Suprapubic skin (tissue), 4 donors: ENCODE results near the gene TRIM2. TPM values are rescaled to one million over a fixed set of nuclear protein-coding genes. Genes with fewer than 3 reads are reported as not detected.

Experiments used
- DNase-seq, 2 donors: peaks; one replicate each; pipeline ENCODE4 v3.0.0-alpha.2; 2019; ENCODE audit warnings: low spot score in 2 of 2
- H3K27ac ChIP-seq: fragments of 200-600 bp; sonication (generic); one replicate; pipeline ENCODE4 v1.5.1; 2019
- H3K27me3 ChIP-seq: fragments of 200-600 bp; sonication (generic); one replicate; pipeline ENCODE4 v1.5.1; 2019
- H3K36me3 ChIP-seq: fragments of 200-600 bp; sonication (generic); one replicate; pipeline ENCODE4 v1.5.1; 2019
- H3K4me1 ChIP-seq: fragments of 200-600 bp; sonication (generic); one replicate; pipeline ENCODE4 v1.5.1; 2019
- H3K4me3 ChIP-seq: fragments of 200-600 bp; sonication (generic); one replicate; pipeline ENCODE4 v1.5.1; 2019; ENCODE audit warnings: mild to moderate bottlenecking
- H3K9me3 ChIP-seq: fragments of 200-600 bp; sonication (generic); one replicate; pipeline ENCODE4 v1.5.1; 2019
- EP300 ChIP-seq: sonication (generic); formaldehyde crosslinking; IDR thresholded peaks from one replicate; pipeline ENCODE4 v1.6.1; 2017; ENCODE audit warnings: antibody characterized with exemption
- POLR2A ChIP-seq, 2 donors: fragments of 450-650 bp; IDR thresholded peaks; one replicate each; pipeline ENCODE4 v1.6.1; 2017; ENCODE audit warnings: antibody characterized with exemption in 2 of 2, mild to moderate bottlenecking in 2 of 2, moderate library complexity in 2 of 2
- POLR2AphosphoS5 ChIP-seq, 3 donors: sonication (generic); formaldehyde crosslinking; IDR thresholded peaks; one replicate each; pipeline ENCODE4 v1.6.1; 2017; ENCODE audit warnings: antibody characterized with exemption in 3 of 3
- WGBS: methylation state at CpG from one replicate; pipeline ENCODE4 v1.1.5; 2018; 5-methylcytosine and 5-hydroxymethylcytosine counted together
- total RNA-seq, 4 donors: library from RNA; depleted of rRNA; stranded (reverse); fragments of >200 nt; gene quantifications; one replicate each; pipeline ENCODE4 v1.1.0, GENCODE V29; 2016
- TF ChIP-seq, protein P1 (sequence below), 2 donors: fragments of 200-600 bp in 1 of 2; fragments of 450-650 bp in 1 of 2; sonication (generic) in 1 of 2; IDR thresholded peaks; one replicate each; pipeline ENCODE4 v1.5.1; 2016 to 2019; ENCODE audit warnings: antibody characterized with exemption in 2 of 2, mild to moderate bottlenecking in 1 of 2, moderate library complexity in 1 of 2

TRIM2 gene
- total RNA-seq, 4 donors from 2014 or later: 17.3 to 45.1 (median 37.5) TPM

DNA sequence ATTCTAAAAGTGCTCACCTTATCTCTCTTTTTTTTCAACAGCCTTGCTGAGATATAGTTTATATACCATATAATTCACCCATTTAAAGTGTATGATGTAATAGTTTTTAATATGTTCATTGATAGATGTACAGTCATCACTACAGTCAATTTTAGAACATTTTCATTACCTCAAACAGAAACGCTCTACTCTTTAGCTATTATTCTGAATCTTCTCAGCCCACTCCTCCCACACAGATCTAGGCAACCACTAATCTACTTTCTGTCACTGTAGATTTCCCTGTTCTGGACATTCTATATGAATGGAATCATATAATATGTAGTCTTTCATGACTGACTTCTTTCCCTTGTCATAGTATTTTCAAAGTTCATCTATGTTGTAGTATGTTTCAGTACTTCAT is 162.8 kb downstream of the TRIM2 start:
- no peaks in the 10 kb centered on the region for H3K36me3 ChIP-seq
- no peaks in the 10 kb centered on the region for H3K4me1 ChIP-seq
- H3K4me3 ChIP-seq: no peak overlapping the region
- WGBS: 90% methylated on average over 1 of the region's 1 CpG
- TF ChIP-seq, protein P1, sequence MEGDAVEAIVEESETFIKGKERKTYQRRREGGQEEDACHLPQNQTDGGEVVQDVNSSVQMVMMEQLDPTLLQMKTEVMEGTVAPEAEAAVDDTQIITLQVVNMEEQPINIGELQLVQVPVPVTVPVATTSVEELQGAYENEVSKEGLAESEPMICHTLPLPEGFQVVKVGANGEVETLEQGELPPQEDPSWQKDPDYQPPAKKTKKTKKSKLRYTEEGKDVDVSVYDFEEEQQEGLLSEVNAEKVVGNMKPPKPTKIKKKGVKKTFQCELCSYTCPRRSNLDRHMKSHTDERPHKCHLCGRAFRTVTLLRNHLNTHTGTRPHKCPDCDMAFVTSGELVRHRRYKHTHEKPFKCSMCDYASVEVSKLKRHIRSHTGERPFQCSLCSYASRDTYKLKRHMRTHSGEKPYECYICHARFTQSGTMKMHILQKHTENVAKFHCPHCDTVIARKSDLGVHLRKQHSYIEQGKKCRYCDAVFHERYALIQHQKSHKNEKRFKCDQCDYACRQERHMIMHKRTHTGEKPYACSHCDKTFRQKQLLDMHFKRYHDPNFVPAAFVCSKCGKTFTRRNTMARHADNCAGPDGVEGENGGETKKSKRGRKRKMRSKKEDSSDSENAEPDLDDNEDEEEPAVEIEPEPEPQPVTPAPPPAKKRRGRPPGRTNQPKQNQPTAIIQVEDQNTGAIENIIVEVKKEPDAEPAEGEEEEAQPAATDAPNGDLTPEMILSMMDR (IDR thresholded peaks at IDR 0.05): no peak
- DNase-seq: no peak
- no peaks in the 10 kb centered on the region for H3K27me3 ChIP-seq
- H3K9me3 ChIP-seq: no peaks in the 10 kb centered on the region
- H3K27ac ChIP-seq: no peak overlapping the region

DNA sequence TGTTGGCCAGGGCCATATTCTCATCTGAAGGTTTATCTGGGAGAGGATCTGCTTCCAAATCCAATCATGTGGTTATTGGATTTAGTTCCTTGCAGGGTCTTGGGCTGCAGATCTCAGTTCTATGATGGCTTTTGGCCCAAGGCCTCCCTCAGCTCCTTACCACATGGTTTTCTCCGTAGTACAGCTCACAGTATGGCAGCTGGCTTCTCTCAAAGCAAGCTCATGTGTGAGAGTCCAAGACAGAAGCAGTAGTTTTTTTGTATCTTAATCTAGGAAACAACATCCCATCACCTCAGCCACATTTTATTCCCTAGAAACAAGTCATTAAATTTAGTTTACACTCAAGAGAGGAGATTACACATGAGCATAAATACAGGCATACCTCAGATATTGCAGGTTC is 164.8 kb downstream of the TRIM2 start:
- DNase-seq: no peak
- WGBS: 94% methylated on average over 1 of the region's 1 CpG
- Histone ChIP-seq H3K36me3 (no peaks in the 10 kb centered on the region), H3K4me3 (no peak overlapping the region), H3K27ac (no peak overlapping the region), H3K4me1 (no peaks in the 10 kb centered on the region), H3K9me3 (no peaks in the 10 kb centered on the region), H3K27me3 (no peaks in the 10 kb centered on the region)
- TF ChIP-seq POLR2AphosphoS5 (IDR thresholded peaks at IDR 0.05) (no peak), POLR2A (IDR thresholded peaks at IDR 0.05) (no peak), EP300 (no peak)
- TF ChIP-seq, protein P1 (IDR thresholded peaks at IDR 0.05): no peak

DNA sequence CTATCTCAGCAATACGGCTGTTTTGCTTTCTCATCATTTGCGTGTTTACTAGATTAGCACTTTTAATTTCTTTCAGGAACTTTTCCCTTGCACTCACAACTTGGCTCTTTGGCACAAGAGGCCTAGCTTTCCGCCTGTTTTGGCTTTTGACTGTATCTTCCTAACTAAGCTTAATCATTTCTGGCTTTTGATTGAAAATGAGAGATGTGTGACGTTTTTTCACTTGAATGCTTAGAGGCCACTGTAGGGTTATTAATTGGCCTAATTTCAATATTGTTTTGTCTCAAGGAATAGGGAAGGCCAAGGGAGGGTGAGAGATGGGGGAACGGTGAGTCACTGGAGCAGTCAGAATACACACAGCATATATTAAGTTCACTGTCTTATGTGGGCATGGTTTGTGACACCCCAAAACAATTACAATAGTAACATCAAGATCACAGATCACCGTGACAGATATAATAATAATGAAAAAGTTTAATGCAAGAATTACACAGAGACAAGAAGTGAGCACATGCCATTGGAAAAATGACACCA is 167.5 kb downstream of the TRIM2 start:
- Histone ChIP-seq H3K4me3 (no peak overlapping the region), H3K36me3 (no peaks in the 10 kb centered on the region), H3K9me3 (no peaks in the 10 kb centered on the region), H3K27ac (no peak overlapping the region), H3K4me1 (no peaks in the 10 kb centered on the region), H3K27me3 (no peaks in the 10 kb centered on the region)
- TF ChIP-seq, protein P1 (IDR thresholded peaks at IDR 0.05): no peak
- TF ChIP-seq EP300: no peak
- no peak for TF ChIP-seq POLR2A (IDR thresholded peaks at IDR 0.05)
- no peak for TF ChIP-seq POLR2AphosphoS5 (IDR thresholded peaks at IDR 0.05)
- DNase-seq: no peak
- WGBS: 79% methylated on average over 6 of the region's 6 CpGs

DNA sequence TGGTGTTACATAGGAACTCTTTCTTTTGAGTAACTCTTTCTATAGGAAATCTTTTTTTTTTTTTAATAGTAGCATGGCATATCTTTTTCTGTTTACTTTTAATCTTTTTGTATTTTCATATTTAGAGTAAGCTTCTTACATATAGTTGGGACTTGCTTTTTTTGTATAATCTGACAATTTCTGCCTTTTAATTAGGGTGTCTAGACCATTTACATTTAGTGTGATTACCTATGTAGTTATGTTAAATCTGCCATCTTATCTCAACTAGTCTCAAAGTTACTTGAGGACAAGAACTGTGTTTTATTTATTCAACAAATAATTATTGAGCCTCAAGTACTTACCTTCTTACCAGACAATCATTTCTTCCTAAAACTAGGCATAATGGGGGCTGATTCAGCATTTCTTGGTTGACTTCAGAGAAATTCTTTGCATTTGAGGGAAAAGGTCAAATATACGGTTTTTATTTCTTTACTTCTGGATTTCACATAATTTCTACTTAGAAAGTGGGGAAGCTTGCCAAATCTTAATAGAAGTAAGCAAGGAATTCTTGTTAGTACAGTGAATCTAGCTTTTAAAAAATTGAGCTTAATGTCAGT is 168.8 kb downstream of the TRIM2 start:
- H3K27me3 ChIP-seq: no peaks in the 10 kb centered on the region
- WGBS: 69% methylated on average over 1 of the region's 1 CpG
- DNase-seq: no peak
- H3K36me3 ChIP-seq: no peaks in the 10 kb centered on the region
- H3K27ac ChIP-seq: no peak overlapping the region
- no peaks in the 10 kb centered on the region for H3K9me3 ChIP-seq
- no peaks in the 10 kb centered on the region for H3K4me1 ChIP-seq
- H3K4me3 ChIP-seq: no peak overlapping the region
- TF ChIP-seq EP300 (no peak), POLR2AphosphoS5 (IDR thresholded peaks at IDR 0.05) (no peak), POLR2A (IDR thresholded peaks at IDR 0.05) (no peak)
- TF ChIP-seq, protein P1 (IDR thresholded peaks at IDR 0.05): no peak

DNA sequence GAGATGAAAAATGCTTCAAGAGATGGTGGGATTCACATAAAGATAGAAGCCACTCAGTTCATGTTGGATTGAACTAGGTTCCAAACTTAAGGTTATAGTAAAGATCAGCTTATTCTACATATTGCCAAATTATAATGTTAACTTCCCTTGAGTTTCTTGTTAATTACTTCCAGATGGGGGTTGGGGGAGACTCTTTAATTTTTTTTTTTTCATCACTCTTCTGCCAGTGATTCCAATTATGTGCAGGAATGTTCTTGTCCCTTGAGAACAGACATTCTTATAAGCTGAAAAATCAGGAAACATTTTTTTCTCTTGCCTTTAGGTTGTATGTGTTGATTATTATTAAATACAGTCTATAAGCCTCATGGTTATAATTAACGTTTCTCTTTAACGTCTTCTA is 170.2 kb downstream of the TRIM2 start:
- TF ChIP-seq POLR2A (IDR thresholded peaks at IDR 0.05) (no peak), POLR2AphosphoS5 (IDR thresholded peaks at IDR 0.05) (no peak), EP300 (no peak)
- TF ChIP-seq, protein P1 (IDR thresholded peaks at IDR 0.05): no peak
- no peak for DNase-seq

More for the DNA sequence above, 170.2 kb downstream of the TRIM2 start:
- H3K27me3 ChIP-seq: no peaks in the 10 kb centered on the region
- H3K9me3 ChIP-seq: no peaks in the 10 kb centered on the region
- no peaks in the 10 kb centered on the region for H3K4me1 ChIP-seq
- WGBS: 32% methylated on average over 2 of the region's 2 CpGs
- no peaks in the 10 kb centered on the region for H3K36me3 ChIP-seq
- H3K27ac ChIP-seq: no peak overlapping the region
- no peak overlapping the region for H3K4me3 ChIP-seq
